Measurements from ENCODE around the gene INSYN2B. TPM values are rescaled to one million over a fixed set of nuclear protein-coding genes. Genes with fewer than 3 reads are reported as not detected.

Gene INSYN2B
- total RNA-seq, 1 experiment from 2014 or later: not detected

DNA sequence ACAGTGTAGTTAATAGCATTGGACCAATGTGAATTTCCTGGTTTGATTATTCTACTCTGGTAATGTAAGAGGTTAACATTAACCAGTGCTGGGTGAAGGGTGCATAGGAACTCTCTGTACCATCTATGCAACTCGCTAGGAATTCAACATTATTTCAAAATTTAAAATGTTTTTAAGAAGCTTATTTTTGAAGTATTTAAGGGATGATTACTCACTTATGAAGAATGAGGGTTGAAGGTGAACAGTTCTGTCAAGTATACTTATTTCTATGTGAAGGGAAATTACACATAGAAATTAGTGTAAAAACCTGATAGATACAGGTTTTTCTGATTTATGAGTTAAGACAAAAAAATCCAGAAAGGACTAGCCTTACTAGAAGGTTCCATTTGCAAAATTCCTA is 165.8 kb downstream of the INSYN2B start:
- no TSS peak for BruUV-seq (replicated peaks)
- ChIA-PET CTCF (no interaction called here), POLR2A (no interaction called here), RAD21 (ENCODE audit: low non-redundant PET in 1 of 2, low total read pairs in 2 of 2, uncharacterized antibody in 2 of 2, unreplicated experiment in 2 of 2) (no interaction called here)
- no peak for TF ChIP-seq POLR2A (IDR thresholded peaks at IDR 0.05; ENCODE audit: borderline replicate concordance, extremely low read depth, insufficient read depth, insufficient read length)
- TF ChIP-seq SIN3A (IDR thresholded peaks at IDR 0.05; ENCODE audit: low read depth): no peak
- TF ChIP-seq REST (IDR thresholded peaks at IDR 0.05; ENCODE audit: low read depth): no peak
- TF ChIP-seq ELF1 (IDR thresholded peaks at IDR 0.05; ENCODE audit: borderline replicate concordance, low read depth): no peak
- TF ChIP-seq, protein P1, sequence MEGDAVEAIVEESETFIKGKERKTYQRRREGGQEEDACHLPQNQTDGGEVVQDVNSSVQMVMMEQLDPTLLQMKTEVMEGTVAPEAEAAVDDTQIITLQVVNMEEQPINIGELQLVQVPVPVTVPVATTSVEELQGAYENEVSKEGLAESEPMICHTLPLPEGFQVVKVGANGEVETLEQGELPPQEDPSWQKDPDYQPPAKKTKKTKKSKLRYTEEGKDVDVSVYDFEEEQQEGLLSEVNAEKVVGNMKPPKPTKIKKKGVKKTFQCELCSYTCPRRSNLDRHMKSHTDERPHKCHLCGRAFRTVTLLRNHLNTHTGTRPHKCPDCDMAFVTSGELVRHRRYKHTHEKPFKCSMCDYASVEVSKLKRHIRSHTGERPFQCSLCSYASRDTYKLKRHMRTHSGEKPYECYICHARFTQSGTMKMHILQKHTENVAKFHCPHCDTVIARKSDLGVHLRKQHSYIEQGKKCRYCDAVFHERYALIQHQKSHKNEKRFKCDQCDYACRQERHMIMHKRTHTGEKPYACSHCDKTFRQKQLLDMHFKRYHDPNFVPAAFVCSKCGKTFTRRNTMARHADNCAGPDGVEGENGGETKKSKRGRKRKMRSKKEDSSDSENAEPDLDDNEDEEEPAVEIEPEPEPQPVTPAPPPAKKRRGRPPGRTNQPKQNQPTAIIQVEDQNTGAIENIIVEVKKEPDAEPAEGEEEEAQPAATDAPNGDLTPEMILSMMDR (IDR thresholded peaks at IDR 0.05 in 2 of 3, conservative IDR thresholded peaks at IDR 0.05 in 1 of 3; ENCODE audit: borderline replicate concordance in 1 of 3, insufficient read depth in 1 of 3, low read depth in 2 of 3, low read length in 2 of 3): no peak
- TF ChIP-seq POLR2AphosphoS5 (IDR thresholded peaks at IDR 0.05; ENCODE audit: low read depth, low read length): no peak
- TF ChIP-seq ZFX (IDR thresholded peaks at IDR 0.05): no peak
- TF ChIP-seq CBX3 (IDR thresholded peaks at IDR 0.05; ENCODE audit: low read depth): no peak
- no peak for TF ChIP-seq RAD21 (IDR thresholded peaks at IDR 0.05; ENCODE audit: low read depth)
- no peak for TF ChIP-seq YY1 (IDR thresholded peaks at IDR 0.05; ENCODE audit: extremely low read depth, insufficient replicate concordance, low read depth, low read length)
- no peak for TF ChIP-seq CEBPB (IDR thresholded peaks at IDR 0.05; ENCODE audit: low read depth)
- no peak for TF ChIP-seq EGR1 (IDR thresholded peaks at IDR 0.05; ENCODE audit: low read depth)
- no peak for TF ChIP-seq ZNF274 (IDR thresholded peaks at IDR 0.05; ENCODE audit: low read depth, low read length)
- no peak for TF ChIP-seq SP1 (IDR thresholded peaks at IDR 0.05; ENCODE audit: low read depth)
- TF ChIP-seq SRF (IDR thresholded peaks at IDR 0.05; ENCODE audit: low read depth): no peak
- no peak for TF ChIP-seq ZBTB33 (IDR thresholded peaks at IDR 0.05; ENCODE audit: extremely low read depth, insufficient replicate concordance, low read length)
- no peak for TF ChIP-seq TCF7L2 (IDR thresholded peaks at IDR 0.05; ENCODE audit: borderline replicate concordance, extremely low read depth, insufficient read depth, insufficient read length)
- no peak overlapping the region for H3K27ac ChIP-seq (ENCODE audit: low read depth, low read length)
- H4K20me1 ChIP-seq (ENCODE audit: insufficient read depth): no peaks in the 10 kb centered on the region
- ATAC-seq: no peak
- no peak overlapping the region for H3K4me3 ChIP-seq (replicated peaks in 1 of 2; ENCODE audit: low read depth in 1 of 2, low read length in 2 of 2)
- no peaks in the 10 kb centered on the region for H3K9me2 ChIP-seq (ENCODE audit: insufficient read depth)
- peaks cover 15% of the 10 kb centered on the region; the same call in 1 of the 2 replicates for H3K27me3 ChIP-seq (ENCODE audit: insufficient read depth, low read length)
- H3K36me3 ChIP-seq (ENCODE audit: control insufficient read depth in 1 of 2, insufficient read depth in 2 of 2, low read length in 2 of 2): no peaks in the 10 kb centered on the region
- H3K9ac ChIP-seq (ENCODE audit: low read length): no peak overlapping the region
- no peaks in the 10 kb centered on the region for H3K4me1 ChIP-seq (ENCODE audit: control insufficient read depth in 1 of 2, insufficient read depth in 2 of 2, low read length in 2 of 2)
- no peak for DNase-seq (ENCODE audit: low read depth, low spot score)
- H3K4me2 ChIP-seq (ENCODE audit: low read length): no peak overlapping the region
- H3K79me2 ChIP-seq (ENCODE audit: insufficient read depth, low read length): no peaks in the 10 kb centered on the region
- intact Hi-C loops (cut with micrococcal nuclease): no loop called here
- no peak overlapping the region for H2AFZ ChIP-seq (ENCODE audit: low read depth, low read length, poor library complexity, severe bottlenecking)
- H3K9me3 ChIP-seq (ENCODE audit: control insufficient read depth in 1 of 2, insufficient read depth in 1 of 2, low read depth in 1 of 2, low read length in 2 of 2): no peaks in the 10 kb centered on the region
